ENCODE data around the gene IL18RAP. TPM values are rescaled to one million over a fixed set of nuclear protein-coding genes. Genes with fewer than 3 reads are reported as not detected.

IL18RAP gene
- total RNA-seq, 4 donors from 2014 or later, result 4.2 to 6.8 (median 4.9) TPM

DNA sequence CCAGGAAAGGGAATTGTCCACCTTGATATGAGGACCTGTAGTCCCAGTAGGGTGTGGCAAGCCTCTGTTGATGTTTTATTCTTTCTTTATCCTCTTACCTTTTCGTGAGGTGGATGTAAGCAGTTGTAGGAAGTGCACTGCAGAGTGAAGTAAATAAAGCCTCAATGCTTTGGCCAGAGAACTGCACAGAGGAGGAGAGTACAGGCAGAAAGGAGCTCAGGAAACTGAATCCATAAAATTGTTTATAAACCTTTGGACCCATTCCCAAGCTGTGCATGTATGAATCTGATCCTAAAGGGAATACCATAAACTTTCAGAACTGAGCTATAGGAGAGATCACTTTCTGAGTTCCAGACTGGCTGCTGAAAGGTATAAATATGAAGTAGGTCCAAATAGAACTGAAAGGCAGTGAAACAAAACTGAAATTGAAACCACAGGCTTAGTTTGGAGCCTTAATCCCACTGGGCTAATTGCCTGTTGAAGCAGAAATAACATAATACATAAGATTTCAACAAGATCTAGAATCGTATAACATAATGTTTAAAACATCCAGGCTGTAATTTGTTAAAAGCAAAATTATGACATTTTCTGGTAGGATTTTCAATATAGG, 32.2 kb downstream of the IL18RAP start:
- Histone ChIP-seq H3K4me1 (peaks cover 0 to 11% (median 0%) of the 10 kb centered on the region in 4 donors), H3K27ac (no peak overlapping the region), H3K36me3 (no peaks in the 10 kb centered on the region), H3K4me3 (no peak overlapping the region), H3K9me3 (no peaks in the 10 kb centered on the region), H3K27me3 (no peaks in the 10 kb centered on the region)
- DNase-seq, result no peak
- TF ChIP-seq, protein P1, sequence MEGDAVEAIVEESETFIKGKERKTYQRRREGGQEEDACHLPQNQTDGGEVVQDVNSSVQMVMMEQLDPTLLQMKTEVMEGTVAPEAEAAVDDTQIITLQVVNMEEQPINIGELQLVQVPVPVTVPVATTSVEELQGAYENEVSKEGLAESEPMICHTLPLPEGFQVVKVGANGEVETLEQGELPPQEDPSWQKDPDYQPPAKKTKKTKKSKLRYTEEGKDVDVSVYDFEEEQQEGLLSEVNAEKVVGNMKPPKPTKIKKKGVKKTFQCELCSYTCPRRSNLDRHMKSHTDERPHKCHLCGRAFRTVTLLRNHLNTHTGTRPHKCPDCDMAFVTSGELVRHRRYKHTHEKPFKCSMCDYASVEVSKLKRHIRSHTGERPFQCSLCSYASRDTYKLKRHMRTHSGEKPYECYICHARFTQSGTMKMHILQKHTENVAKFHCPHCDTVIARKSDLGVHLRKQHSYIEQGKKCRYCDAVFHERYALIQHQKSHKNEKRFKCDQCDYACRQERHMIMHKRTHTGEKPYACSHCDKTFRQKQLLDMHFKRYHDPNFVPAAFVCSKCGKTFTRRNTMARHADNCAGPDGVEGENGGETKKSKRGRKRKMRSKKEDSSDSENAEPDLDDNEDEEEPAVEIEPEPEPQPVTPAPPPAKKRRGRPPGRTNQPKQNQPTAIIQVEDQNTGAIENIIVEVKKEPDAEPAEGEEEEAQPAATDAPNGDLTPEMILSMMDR (IDR thresholded peaks at IDR 0.05), result no peak
- no peak for TF ChIP-seq POLR2A (IDR thresholded peaks at IDR 0.05)

DNA sequence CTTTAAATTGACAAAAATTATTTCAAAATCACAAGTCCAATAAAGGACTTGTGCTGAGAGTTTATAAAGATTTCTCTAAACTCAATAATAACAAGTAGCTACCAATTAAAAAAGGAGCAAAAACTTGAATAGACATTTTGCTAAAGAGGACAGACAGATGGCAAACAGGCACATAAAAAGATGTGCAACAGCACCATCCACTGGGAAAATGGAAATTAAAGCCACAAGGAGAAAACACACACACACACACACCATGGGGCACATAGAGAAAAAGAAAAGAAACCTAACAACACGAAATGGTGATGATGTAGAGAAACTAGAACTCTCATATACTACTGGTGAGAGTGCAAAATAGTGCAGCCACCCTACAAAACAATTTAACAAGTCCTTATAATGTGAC, 37.5 kb downstream of the IL18RAP start:
- no peak for TF ChIP-seq POLR2A (IDR thresholded peaks at IDR 0.05)
- TF ChIP-seq, protein P1 (IDR thresholded peaks at IDR 0.05), result no peak
- no peaks in the 10 kb centered on the region for H3K27me3 ChIP-seq

DNA sequence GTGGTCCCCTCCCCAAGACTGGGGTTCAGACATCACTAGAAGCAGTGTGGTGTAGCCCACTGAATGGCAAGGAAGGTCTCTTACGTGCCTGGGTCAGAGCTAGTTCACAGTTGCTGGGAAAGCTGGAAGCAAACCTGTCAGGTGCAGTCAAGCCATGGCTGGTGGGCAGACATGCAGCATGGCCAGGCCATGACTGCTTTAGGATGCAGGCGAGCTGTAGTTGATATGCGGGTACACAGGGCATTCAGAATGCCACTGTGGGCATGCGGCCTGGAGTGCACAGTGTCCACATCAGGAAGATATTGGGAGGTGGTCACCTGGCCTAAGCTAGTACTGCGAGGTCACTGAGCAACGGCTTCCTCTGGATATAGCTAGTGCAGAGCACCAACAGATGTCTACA, 38.2 kb downstream of the IL18RAP start:
- H3K4me1 ChIP-seq, result no peaks in the 10 kb centered on the region
- no peak overlapping the region for H3K27ac ChIP-seq
- TF ChIP-seq, protein P1 (IDR thresholded peaks at IDR 0.05), result no peak
- TF ChIP-seq POLR2A (IDR thresholded peaks at IDR 0.05), result no peak
- no peaks in the 10 kb centered on the region for H3K36me3 ChIP-seq
- H3K9me3 ChIP-seq, result no peaks in the 10 kb centered on the region
- DNase-seq, result no peak
- H3K27me3 ChIP-seq, result no peaks in the 10 kb centered on the region
- H3K4me3 ChIP-seq, result no peak overlapping the region

More for the DNA sequence above, 37.5 kb downstream of the IL18RAP start:
- Histone ChIP-seq H3K36me3 (no peaks in the 10 kb centered on the region), H3K27ac (no peak overlapping the region), H3K4me1 (no peaks in the 10 kb centered on the region), H3K4me3 (no peak overlapping the region), H3K9me3 (no peaks in the 10 kb centered on the region)
- DNase-seq, result no peak

DNA sequence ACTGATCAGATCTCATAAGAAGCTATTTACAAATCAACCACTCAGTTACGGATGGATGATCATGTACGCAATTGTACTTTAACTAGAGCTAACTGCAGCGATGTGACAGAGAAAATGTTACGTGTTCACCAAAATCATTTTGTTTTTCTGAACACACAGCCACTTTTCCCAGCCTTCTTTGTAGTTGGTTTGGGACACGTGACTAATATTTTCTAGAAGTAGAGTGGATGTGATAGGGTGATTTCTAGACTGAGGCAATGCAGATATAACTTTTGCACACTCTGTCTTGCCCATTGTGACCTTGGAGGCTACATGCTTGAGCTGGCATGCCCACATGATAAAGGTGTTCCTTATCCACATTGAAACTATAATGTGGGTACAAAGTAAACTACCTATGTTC, 40.2 kb downstream of the IL18RAP start:
- Histone ChIP-seq H3K9me3 (no peaks in the 10 kb centered on the region), H3K27ac (no peak overlapping the region), H3K36me3 (no peaks in the 10 kb centered on the region), H3K27me3 (no peaks in the 10 kb centered on the region), H3K4me1 (no peaks in the 10 kb centered on the region), H3K4me3 (no peak overlapping the region)
- DNase-seq, result no peak
- TF ChIP-seq, protein P1 (IDR thresholded peaks at IDR 0.05), result no peak
- no peak for TF ChIP-seq POLR2A (IDR thresholded peaks at IDR 0.05)

DNA sequence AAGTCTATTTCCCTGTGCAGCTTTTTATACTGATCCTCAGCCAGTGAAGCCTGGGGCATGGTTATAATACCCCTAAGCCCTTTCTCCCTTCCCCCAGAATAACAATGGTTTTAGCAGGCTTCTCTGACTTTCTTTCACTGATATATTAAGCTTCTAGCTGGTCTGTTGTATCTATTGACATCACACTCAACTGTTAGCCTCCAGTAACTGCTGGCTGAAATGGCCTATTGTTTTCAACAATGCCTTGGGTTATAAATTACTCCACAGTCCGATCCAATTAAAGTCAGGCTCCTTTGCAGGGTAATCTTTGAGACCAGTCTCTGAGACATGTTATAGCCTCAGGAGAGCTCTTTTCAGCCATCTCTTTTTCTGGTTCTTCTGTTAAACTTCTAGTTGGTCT, 47.2 kb downstream of the IL18RAP start:
- Histone ChIP-seq H3K27ac (no peak overlapping the region), H3K27me3 (no peaks in the 10 kb centered on the region), H3K4me1 (no peaks in the 10 kb centered on the region), H3K36me3 (no peaks in the 10 kb centered on the region), H3K4me3 (no peak overlapping the region), H3K9me3 (no peaks in the 10 kb centered on the region)
- TF ChIP-seq, protein P1 (IDR thresholded peaks at IDR 0.05), result no peak
- TF ChIP-seq POLR2A (IDR thresholded peaks at IDR 0.05), result no peak
- no peak for DNase-seq

DNA sequence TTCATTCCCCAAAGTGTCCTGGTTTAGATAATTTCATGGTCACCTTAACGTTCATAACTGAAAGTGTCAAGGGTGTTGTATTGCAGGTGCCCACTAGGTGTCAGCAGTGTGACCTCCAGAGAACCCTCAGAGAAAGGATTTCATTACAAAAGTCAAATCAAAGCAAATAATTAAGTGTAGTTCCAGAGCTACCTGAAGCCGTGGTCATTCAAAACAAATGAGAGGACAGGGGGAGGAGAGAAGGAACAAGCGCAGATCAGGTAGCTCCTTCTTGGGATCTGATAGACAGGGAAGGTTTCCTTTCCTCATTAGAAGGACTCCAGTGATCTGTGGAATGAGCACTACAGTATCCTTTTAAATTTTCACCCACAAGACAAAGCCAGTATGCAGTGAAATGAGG, 50.1 kb downstream of the IL18RAP start, which contains the start of gene SLC9A4:
Gene SLC9A4, plus strand, starts transcription at position 207 of the 400 bp plus-strand sequence. CDS start 534 bp downstream, outside the sequence.
- no peaks in the 10 kb centered on the region for H3K4me1 ChIP-seq
- no peaks in the 10 kb centered on the region for H3K36me3 ChIP-seq
- peak in 2 of 3 donors; percentile 28 to 85 for DNase-seq
- H3K27me3 ChIP-seq, result no peaks in the 10 kb centered on the region
- no peaks in the 10 kb centered on the region for H3K9me3 ChIP-seq
- TF ChIP-seq POLR2A (IDR thresholded peaks at IDR 0.05), result no peak
- TF ChIP-seq, protein P1 (IDR thresholded peaks at IDR 0.05), result peak; percentile 56 to 92 (median 86)
- H3K4me3 ChIP-seq, result no peak within 1 kb of the TSS
- no peak within 1 kb of the TSS for H3K27ac ChIP-seq
